Activated CD8-positive, alpha-beta T cell treated with anti-CD3 and anti-CD28 coated beads for 36 hours (primary cell): ENCODE measurements around the gene CHSY1. TPM values are rescaled to one million over a fixed set of nuclear protein-coding genes. Genes with fewer than 3 reads are reported as not detected.

Experiments
- ATAC-seq: fragments of 200-7000 bp; cut with Tn5 transposase; one replicate; pipeline ENCODE4 v1.10.0; 2021; ENCODE audit warnings: mild to moderate bottlenecking, moderate library complexity
- CTCF ChIA-PET: fragments of 350-600 bp; sonication (Branson Sonifier 250); formaldehyde crosslinking; loops from one replicate; lab custom pipeline; 2021; ENCODE audit warnings: antibody characterized with exemption; lab: Charles Lee
- POLR2A ChIA-PET: fragments of 350-600 bp; sonication (Branson Sonifier 250); formaldehyde crosslinking; loops from one replicate; lab custom pipeline; 2021; ENCODE audit warnings: antibody characterized with exemption; lab: Charles Lee
- DNase-seq: peaks from one replicate; pipeline ENCODE4 v3.0.0-alpha.2; 2020
- H3K27ac Mint-ChIP-seq: one replicate; pipeline ENCODE4 v1.8.0; 2021; ENCODE audit warnings: mild to moderate bottlenecking, mixed read lengths
- H3K27me3 Mint-ChIP-seq: one replicate; pipeline ENCODE4 v1.8.0; 2021; ENCODE audit warnings: mixed read lengths
- H3K36me3 Mint-ChIP-seq: one replicate; pipeline ENCODE4 v1.8.0; 2021; ENCODE audit warnings: low read depth, mixed read lengths
- H3K4me1 Mint-ChIP-seq: one replicate; pipeline ENCODE4 v1.8.0; 2021; ENCODE audit warnings: low read depth, mixed read lengths
- H3K4me3 Mint-ChIP-seq: one replicate; pipeline ENCODE4 v1.8.0; 2021; ENCODE audit warnings: mild to moderate bottlenecking, moderate library complexity, mixed read lengths
- H3K9me3 Mint-ChIP-seq: one replicate; pipeline ENCODE4 v1.8.0; 2021; ENCODE audit warnings: mixed read lengths
- intact Hi-C: fragments of 100-400 bp; cut with micrococcal nuclease; formaldehyde crosslinking; loops from one replicate; pipeline ENCODE4 v1.10.0; 2022
- total RNA-seq, 2 experiments: library from RNA; stranded (reverse); gene quantifications; one replicate each; pipeline ENCODE4 v1.2.3, GENCODE V29; 2021
- TF ChIP-seq, protein P1 (sequence below): fragments of 200-600 bp; IDR thresholded peaks from one replicate; pipeline ENCODE4 v1.8.0; 2022; ENCODE audit warnings: antibody characterized with exemption, mild to moderate bottlenecking

The CHSY1 gene
- total RNA-seq = 10 to 100 TPM; 57.9 to 58.3 TPM

DNA sequence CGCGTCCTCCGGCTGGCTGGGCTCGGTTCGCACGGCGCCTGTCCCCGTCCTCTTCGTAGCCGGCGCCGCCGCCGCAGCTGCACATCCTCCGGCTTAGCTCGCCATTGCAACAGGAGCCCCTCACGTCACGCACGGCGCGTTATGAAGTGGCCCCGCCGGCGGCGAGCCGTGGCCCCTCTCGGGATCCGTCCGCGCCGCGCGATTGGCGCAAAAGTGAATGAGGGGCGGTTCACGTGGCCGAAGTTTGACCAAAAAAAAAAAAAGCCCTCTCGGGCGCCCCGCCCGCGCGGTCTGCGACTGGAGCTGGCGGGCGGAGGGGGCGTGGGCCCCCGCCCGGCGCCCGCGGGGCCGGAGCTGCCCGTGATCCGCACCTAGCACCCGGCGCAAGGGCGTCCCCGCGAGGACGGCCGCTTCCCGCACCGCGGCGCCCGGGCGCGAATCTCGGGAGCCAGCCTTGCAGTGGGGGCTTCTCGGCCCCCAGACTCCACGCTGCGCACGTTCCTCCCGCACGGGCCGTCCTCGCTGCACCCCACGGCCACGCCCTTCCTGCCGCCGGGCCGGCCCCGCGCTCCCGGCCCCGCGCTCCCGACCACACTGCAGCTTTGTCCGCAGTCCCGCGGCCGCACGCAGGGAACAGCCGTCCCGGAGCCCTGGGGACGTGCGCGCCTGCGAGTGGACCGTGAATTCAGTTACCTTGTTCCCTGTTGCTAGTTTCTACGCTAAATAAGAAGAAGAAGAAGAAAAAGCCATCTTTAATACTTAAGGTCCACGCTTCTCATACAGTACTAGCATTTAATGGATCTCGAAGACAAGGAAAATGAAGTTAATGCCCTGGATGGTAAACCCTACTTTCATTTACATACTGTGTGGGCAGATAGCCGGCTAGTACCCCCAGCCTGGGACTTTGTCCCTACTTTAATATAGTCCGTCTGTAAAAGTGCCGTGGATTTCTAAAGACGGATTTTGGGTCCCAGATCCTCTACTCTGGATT lies at the start of gene CHSY1:
TSS of gene CHSY1 (minus strand) at position 219 of the 991 bp plus-strand sequence. CDS start 592 bp downstream, outside the sequence.
- Mint-ChIP-seq H3K27me3 (no peaks in the 10 kb centered on the region), H3K4me3 (peak within 1 kb of the TSS; percentile 85), H3K27ac (peak within 1 kb of the TSS; percentile 87), H3K36me3 (peaks cover 32% of the 10 kb centered on the region), H3K4me1 (peaks cover 59% of the 10 kb centered on the region), H3K9me3 (no peaks in the 10 kb centered on the region)
- ATAC-seq (peak; percentile 75), DNase-seq (peak; percentile 91)
- TF ChIP-seq, protein P1, sequence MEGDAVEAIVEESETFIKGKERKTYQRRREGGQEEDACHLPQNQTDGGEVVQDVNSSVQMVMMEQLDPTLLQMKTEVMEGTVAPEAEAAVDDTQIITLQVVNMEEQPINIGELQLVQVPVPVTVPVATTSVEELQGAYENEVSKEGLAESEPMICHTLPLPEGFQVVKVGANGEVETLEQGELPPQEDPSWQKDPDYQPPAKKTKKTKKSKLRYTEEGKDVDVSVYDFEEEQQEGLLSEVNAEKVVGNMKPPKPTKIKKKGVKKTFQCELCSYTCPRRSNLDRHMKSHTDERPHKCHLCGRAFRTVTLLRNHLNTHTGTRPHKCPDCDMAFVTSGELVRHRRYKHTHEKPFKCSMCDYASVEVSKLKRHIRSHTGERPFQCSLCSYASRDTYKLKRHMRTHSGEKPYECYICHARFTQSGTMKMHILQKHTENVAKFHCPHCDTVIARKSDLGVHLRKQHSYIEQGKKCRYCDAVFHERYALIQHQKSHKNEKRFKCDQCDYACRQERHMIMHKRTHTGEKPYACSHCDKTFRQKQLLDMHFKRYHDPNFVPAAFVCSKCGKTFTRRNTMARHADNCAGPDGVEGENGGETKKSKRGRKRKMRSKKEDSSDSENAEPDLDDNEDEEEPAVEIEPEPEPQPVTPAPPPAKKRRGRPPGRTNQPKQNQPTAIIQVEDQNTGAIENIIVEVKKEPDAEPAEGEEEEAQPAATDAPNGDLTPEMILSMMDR = no peak
- ChIA-PET POLR2A (interaction anchor here (0.6 to 4.4 kb wide), 18 partner anchors 11 to 467 kb away, joined by 3 to 28 read pairs (median 4); no protein-coding TSS in a partner anchor), CTCF (interaction anchor here (1.0 to 3.8 kb wide), 6 partner anchors 12 to 243 kb away, joined by 5 to 19 read pairs (median 6); no protein-coding TSS in a partner anchor)
- intact Hi-C loops = no loop called here

GRCh38 chr15:101296418-101297405 lies 44.9 kb upstream of the CHSY1 start:
- peaks cover 26% of the 10 kb centered on the region for H3K36me3 Mint-ChIP-seq
- intact Hi-C loops = loop anchor here (5.0 kb wide), 1 partner anchor 206 kb away; no protein-coding TSS in a partner anchor
- H3K4me1 Mint-ChIP-seq = peaks cover 30% of the 10 kb centered on the region
- H3K4me3 Mint-ChIP-seq = peak overlapping the region; percentile 80
- H3K9me3 Mint-ChIP-seq = no peaks in the 10 kb centered on the region
- no peak for DNase-seq
- H3K27me3 Mint-ChIP-seq = no peaks in the 10 kb centered on the region
- ATAC-seq = no peak
- TF ChIP-seq, protein P1 = no peak
- ChIA-PET CTCF (interaction anchor here (0.6 to 4.5 kb wide), 9 partner anchors 8 to 357 kb away, joined by 3 to 33 read pairs (median 5); partner anchors contain the start of gene TM2D3), POLR2A (interaction anchor here (0.7 kb wide), 1 partner anchor 345 kb away, joined by 3 read pairs; no protein-coding TSS in a partner anchor)
- peak overlapping the region; percentile 95 for H3K27ac Mint-ChIP-seq

GRCh38 chr15:101295607-101296161 lies 43.8 kb upstream of the CHSY1 start:
- H3K36me3 Mint-ChIP-seq = peaks cover 31% of the 10 kb centered on the region
- H3K4me3 Mint-ChIP-seq = peak overlapping the region; percentile 80
- ATAC-seq (no peak), DNase-seq (no peak)
- ChIA-PET CTCF (interaction anchor here (0.6 to 4.5 kb wide), 9 partner anchors 9 to 356 kb away, joined by 3 to 33 read pairs (median 6); partner anchors contain the start of gene TM2D3), POLR2A (interaction anchor here (1.3 to 8.2 kb wide), 12 partner anchors 10 to 356 kb away, joined by 3 to 133 read pairs (median 8); partner anchors contain the start of gene TM2D3)
- TF ChIP-seq, protein P1 = no peak
- intact Hi-C loops = loop anchor here (5.0 kb wide), 1 partner anchor 207 kb away; no protein-coding TSS in a partner anchor
- H3K4me1 Mint-ChIP-seq = peaks cover 36% of the 10 kb centered on the region
- H3K9me3 Mint-ChIP-seq = no peaks in the 10 kb centered on the region
- H3K27ac Mint-ChIP-seq = peak overlapping the region; percentile 95
- H3K27me3 Mint-ChIP-seq = no peaks in the 10 kb centered on the region
